Mucosa of rectum (tissue), 2 donors: ENCODE measurements around the gene VLDLR.

ENCODE experiments used
- H3K27ac ChIP-seq, 2 donors: one replicate each; pipeline ENCODE4 v1.7.0; 2013; ENCODE audit warnings: inconsistent platforms in 2 of 2, low read depth in 2 of 2, low read length in 2 of 2
- H3K27me3 ChIP-seq, 2 donors: one replicate each; pipeline ENCODE4 v1.7.0; 2013; ENCODE audit warnings: low read length in 2 of 2; ENCODE audit not compliant: control insufficient read depth in 2 of 2, insufficient read depth in 2 of 2
- H3K36me3 ChIP-seq, 2 donors: one replicate each; pipeline ENCODE4 v1.7.0; 2013; ENCODE audit warnings: low read length in 2 of 2; ENCODE audit not compliant: control insufficient read depth in 2 of 2, insufficient read depth in 2 of 2
- H3K4me1 ChIP-seq, 2 donors: one replicate each; pipeline ENCODE4 v1.7.0; 2013; ENCODE audit warnings: low read length in 2 of 2, mild to moderate bottlenecking in 1 of 2; ENCODE audit not compliant: control insufficient read depth in 2 of 2, insufficient read depth in 2 of 2
- H3K4me3 ChIP-seq, 2 donors: one replicate each; pipeline ENCODE4 v1.7.0; 2013; ENCODE audit warnings: low read length in 2 of 2
- H3K9ac ChIP-seq, 2 donors: one replicate each; pipeline ENCODE4 v1.7.0; 2013; ENCODE audit warnings: low read length in 2 of 2, low read depth in 1 of 2, mild to moderate bottlenecking in 1 of 2
- H3K9me3 ChIP-seq, 2 donors: one replicate each; pipeline ENCODE4 v1.7.0; 2013; ENCODE audit warnings: low read length in 2 of 2; ENCODE audit not compliant: control insufficient read depth in 2 of 2
- donor health status: healthy.
- donor health status: Normal muscosa, but diverticular disease.

Gene VLDLR

DNA sequence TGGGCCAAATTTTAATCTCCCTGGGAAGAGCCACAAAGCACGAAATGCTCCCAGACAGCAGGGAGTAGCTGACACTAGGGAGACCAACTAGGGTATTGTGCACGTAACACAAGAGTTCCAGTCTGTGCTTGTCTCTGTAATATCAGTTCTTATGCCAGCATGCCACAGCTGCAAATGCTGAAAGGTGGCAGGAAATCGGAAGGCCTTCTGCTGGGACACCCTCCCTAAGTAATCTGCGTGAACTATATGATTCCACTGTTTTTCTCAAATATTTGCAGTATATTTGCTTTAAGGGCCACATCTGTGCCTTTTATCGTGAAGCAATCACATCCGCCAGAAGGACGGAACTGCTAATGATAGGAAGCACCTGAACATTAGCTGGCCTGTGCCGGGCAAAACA lies 12.6 kb downstream of the VLDLR start:
- no peaks in the 10 kb centered on the region for H3K36me3 ChIP-seq
- H3K9me3 ChIP-seq = no peaks in the 10 kb centered on the region
- no peak overlapping the region for H3K4me3 ChIP-seq
- H3K27me3 ChIP-seq = no peaks in the 10 kb centered on the region
- no peaks in the 10 kb centered on the region for H3K4me1 ChIP-seq
- H3K27ac ChIP-seq = no peak overlapping the region
- no peak overlapping the region for H3K9ac ChIP-seq

DNA sequence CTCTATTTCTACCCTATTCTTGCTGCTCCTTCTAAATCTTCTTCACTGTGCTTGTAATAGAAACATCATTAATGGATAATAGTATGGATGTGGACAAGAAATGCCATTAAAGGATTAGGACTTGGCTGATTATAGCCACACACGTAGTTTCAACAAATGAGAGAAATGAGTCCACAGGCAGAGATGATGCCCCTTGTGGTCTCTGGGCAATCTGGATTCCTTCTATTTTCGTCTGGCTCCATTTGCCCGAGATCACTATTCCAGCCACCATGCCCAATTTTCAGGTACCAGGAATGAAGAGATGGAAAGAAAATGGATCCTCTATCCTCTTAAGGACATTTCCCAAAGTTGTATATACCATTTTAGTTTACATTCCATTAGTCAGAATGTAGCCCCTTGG lies 13.2 kb downstream of the VLDLR start:
- Histone ChIP-seq H3K4me3 (no peak overlapping the region), H3K27ac (no peak overlapping the region), H3K27me3 (no peaks in the 10 kb centered on the region), H3K36me3 (no peaks in the 10 kb centered on the region), H3K4me1 (no peaks in the 10 kb centered on the region), H3K9me3 (no peaks in the 10 kb centered on the region), H3K9ac (no peak overlapping the region)

DNA sequence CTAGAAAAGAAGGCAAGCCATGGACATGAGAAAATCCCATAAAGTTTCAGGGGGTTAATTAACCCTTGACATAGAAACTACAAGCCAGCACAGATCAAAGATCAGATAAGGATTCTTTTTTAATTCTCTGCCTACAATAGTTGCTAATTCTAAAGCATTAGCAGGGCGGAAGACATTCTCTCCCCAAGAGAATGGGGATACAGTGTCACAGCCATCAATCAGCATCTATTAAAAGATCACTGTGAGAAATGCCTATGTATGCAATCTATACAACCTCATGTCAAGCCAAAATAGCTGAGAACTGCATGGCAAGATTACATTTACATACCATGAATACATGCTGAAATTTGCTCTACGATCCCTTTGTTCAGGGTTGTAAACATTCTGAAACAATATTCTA lies 14.3 kb downstream of the VLDLR start:
- Histone ChIP-seq H3K4me3 (no peak overlapping the region), H3K9ac (no peak overlapping the region), H3K36me3 (no peaks in the 10 kb centered on the region), H3K27me3 (no peaks in the 10 kb centered on the region), H3K4me1 (no peaks in the 10 kb centered on the region), H3K27ac (no peak overlapping the region), H3K9me3 (no peaks in the 10 kb centered on the region)

DNA sequence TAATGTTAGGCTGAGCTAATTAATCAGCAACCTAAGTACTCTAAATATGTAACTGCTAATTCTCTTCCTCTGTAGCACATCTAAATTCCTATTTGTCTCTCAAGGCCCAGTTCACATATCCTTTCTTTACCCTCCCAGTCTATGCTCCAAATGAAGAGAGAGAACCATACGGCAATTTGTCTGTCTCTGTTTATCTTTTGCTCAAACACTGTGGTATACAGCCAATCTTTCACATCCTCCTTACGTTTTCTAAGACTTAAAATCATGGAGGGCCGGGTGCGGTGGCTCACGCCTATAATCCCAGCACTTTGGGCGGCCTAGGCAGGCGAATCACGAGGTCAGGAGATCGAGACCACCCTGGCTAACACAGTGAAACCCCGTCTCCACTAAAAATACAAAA lies 15.8 kb downstream of the VLDLR start:
- no peak overlapping the region for H3K27ac ChIP-seq
- H3K4me1 ChIP-seq = no peaks in the 10 kb centered on the region
- no peaks in the 10 kb centered on the region for H3K9me3 ChIP-seq

DNA sequence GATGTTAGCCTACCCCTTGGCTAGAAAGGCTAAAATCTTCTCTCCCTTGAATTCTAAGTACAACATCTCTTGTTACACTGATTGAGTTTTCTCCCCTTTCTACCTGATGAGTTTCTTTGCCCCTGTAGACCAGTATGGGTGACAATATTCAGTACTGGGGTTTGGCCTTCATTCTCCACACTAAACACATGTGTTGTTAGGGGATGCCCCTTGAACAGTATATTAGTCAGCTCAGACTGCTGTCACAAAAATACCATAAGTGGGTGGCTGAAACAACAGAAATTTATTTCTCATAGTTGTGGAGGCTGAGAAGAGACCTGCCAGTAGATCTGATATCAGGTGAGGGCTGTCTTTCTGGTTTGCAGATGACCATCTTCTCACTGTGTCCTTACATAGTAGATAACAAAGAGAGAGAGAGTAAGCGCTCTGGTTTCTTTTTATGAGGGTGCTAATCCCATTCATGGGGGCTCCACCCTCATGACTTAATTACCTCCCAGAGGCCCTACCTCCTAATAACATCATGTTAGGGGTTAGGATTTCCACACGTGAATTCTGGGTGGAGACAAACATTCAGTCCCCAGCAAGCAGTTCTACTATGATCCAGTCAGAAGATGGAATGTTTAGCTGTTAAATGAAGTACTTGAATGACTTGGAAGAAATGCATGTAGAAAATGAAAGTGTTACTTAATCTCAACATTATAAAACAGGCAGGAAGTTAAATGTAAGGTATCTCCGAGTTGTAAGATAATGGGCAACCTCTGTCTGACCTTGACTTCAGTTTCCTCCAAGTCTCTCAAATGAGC lies 17.5 kb downstream of the VLDLR start:
- peaks cover 0 to 6% of the 10 kb centered on the region in 2 donors for H3K36me3 ChIP-seq
- H3K9ac ChIP-seq = no peak overlapping the region
- no peaks in the 10 kb centered on the region for H3K4me1 ChIP-seq
- no peak overlapping the region for H3K4me3 ChIP-seq
- no peaks in the 10 kb centered on the region for H3K27me3 ChIP-seq
- H3K9me3 ChIP-seq = no peaks in the 10 kb centered on the region
- H3K27ac ChIP-seq = no peak overlapping the region

More for the DNA sequence above, 15.8 kb downstream of the VLDLR start:
- H3K36me3 ChIP-seq = no peaks in the 10 kb centered on the region
- H3K27me3 ChIP-seq = no peaks in the 10 kb centered on the region
- no peak overlapping the region for H3K9ac ChIP-seq
- H3K4me3 ChIP-seq = no peak overlapping the region

DNA sequence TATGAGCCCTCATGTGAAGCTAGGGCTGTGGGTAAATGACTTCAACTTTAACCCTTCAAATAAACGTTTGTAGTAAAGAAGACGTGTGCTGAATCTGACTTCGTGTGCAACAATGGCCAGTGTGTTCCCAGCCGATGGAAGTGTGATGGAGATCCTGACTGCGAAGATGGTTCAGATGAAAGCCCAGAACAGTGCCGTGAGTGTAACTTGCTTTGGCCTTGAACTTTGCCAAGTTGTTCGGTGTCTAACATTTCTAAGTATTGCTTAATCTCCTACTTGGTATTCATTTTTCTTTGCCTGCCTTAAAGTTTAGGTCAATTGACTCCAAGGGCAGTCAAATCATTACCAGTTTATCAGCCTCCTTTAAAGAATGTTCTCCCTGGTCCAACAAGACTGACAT lies 18.2 kb downstream of the VLDLR start:
- H3K4me1 ChIP-seq = no peaks in the 10 kb centered on the region
- H3K9ac ChIP-seq = no peak overlapping the region
- no peak overlapping the region for H3K27ac ChIP-seq

DNA sequence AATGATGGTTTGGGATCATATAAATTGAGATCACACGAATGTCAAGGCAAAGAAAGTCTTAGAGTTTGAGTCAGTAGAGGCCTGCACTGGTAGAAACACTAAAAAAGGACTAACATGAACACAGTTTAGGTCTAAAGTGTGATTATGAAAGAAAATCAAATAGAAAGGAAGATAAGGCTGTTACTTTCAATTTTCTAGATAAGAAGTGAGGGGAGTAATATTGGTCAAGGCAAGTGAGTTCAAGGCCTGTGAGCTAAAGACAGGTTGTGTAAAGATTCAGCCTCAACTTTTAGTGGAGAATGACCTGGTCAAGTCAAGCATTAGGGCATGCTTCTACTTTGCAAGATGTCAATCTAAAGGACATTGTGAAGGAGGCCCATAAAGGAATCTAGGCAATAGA lies 19.0 kb downstream of the VLDLR start:
- H3K4me3 ChIP-seq = no peak overlapping the region
- no peaks in the 10 kb centered on the region for H3K4me1 ChIP-seq
- H3K9me3 ChIP-seq = no peaks in the 10 kb centered on the region
- no peak overlapping the region for H3K27ac ChIP-seq
- no peak overlapping the region for H3K9ac ChIP-seq
- no peaks in the 10 kb centered on the region for H3K27me3 ChIP-seq
- H3K36me3 ChIP-seq = peaks cover 0 to 6% of the 10 kb centered on the region in 2 donors

More for the DNA sequence above, 18.2 kb downstream of the VLDLR start:
- Histone ChIP-seq H3K4me3 (no peak overlapping the region), H3K27me3 (no peaks in the 10 kb centered on the region), H3K9me3 (no peaks in the 10 kb centered on the region), H3K36me3 (peaks cover 0 to 6% of the 10 kb centered on the region in 2 donors)

DNA sequence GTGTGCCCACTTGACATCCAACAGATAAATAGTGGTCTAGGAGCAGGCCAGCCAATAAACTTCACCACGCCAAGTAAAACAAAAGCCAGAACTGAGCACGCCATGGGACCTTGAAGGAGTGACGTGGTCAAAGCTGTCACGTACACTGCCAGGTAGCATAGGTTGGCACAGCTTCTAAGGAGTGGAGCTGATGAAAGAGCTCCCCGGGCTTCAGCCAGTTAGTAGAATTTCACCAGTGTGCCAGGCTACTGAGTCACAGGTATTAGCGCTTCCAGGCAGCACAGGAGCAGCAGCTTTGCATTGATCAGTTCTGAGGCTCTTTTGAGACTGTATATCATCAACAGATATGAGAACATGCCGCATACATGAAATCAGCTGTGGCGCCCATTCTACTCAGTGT lies 19.4 kb downstream of the VLDLR start:
- Histone ChIP-seq H3K36me3 (peaks cover 0 to 6% of the 10 kb centered on the region in 2 donors), H3K9me3 (no peaks in the 10 kb centered on the region)

DNA sequence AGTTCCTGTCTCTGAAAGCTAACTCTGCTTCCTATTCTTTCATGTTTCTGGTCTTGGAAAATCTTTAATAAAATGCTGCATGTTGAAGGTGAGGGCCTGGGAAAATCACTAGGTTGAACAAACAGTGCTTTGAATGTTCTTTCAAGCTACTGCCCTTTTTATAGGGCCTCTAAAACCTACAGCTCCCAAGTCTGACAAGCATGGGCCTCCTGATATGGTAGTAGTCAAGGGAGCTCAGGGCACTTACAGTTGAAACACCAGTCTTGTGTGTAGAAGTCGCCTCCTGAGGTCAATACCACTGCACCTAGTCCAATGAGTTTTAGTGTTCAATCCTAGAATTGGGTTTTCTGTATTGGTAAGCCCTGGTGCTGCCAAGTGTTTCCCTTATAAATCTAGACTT lies 20.5 kb downstream of the VLDLR start:
- no peak overlapping the region for H3K9ac ChIP-seq
- H3K27ac ChIP-seq = no peak overlapping the region
- peaks cover 0 to 6% of the 10 kb centered on the region in 2 donors for H3K36me3 ChIP-seq
- no peaks in the 10 kb centered on the region for H3K9me3 ChIP-seq
- no peak overlapping the region for H3K4me3 ChIP-seq
- H3K4me1 ChIP-seq = no peaks in the 10 kb centered on the region
- no peaks in the 10 kb centered on the region for H3K27me3 ChIP-seq

More for the DNA sequence above, 19.4 kb downstream of the VLDLR start:
- no peaks in the 10 kb centered on the region for H3K4me1 ChIP-seq
- no peaks in the 10 kb centered on the region for H3K27me3 ChIP-seq
- H3K9ac ChIP-seq = no peak overlapping the region
- H3K4me3 ChIP-seq = no peak overlapping the region
- no peak overlapping the region for H3K27ac ChIP-seq

DNA sequence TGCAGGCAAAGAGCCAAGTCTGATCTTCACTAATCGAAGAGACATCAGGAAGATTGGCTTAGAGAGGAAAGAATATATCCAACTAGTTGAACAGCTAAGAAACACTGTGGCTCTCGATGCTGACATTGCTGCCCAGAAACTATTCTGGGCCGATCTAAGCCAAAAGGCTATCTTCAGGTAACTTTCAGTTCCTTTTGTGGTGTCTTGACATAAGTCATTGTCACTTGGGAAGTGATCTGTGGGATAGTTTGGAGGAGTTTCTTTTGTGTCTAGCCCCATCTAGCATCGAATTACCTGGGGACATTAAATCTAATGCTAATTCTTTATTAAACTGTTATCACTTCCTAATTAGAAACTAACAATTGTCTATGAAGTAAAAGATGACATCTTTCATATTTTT lies 24.0 kb downstream of the VLDLR start:
- H3K27ac ChIP-seq = no peak overlapping the region
- peaks cover 0 to 12% of the 10 kb centered on the region in 2 donors for H3K36me3 ChIP-seq
- H3K9ac ChIP-seq = no peak overlapping the region

More for the DNA sequence above, 24.0 kb downstream of the VLDLR start:
- H3K4me3 ChIP-seq = no peak overlapping the region
- no peaks in the 10 kb centered on the region for H3K27me3 ChIP-seq
- H3K9me3 ChIP-seq = no peaks in the 10 kb centered on the region
- no peaks in the 10 kb centered on the region for H3K4me1 ChIP-seq
